ENCODE measurements around the gene ZNF205. TPM values are rescaled to one million over a fixed set of nuclear protein-coding genes. Genes with fewer than 3 reads are reported as not detected.

ZNF205 gene
- total and polyA plus RNA-seq, 2 of the 13 experiments (the other 11 are each of a cell fraction or from before 2014, with no cell fraction given), result 5.8 to 10.2 TPM

- TF ChIP-seq PRDM10 (CRISPR knock-in tag; IDR thresholded peaks at IDR 0.05; ENCODE audit: low read depth) (no peak), KMT2B (CRISPR knock-in tag; IDR thresholded peaks at IDR 0.05) (no peak), CAMTA2 (CRISPR knock-in tag; IDR thresholded peaks at IDR 0.05; ENCODE audit: borderline replicate concordance) (peak; percentile 38; the same call in 1 of the 2 replicates), ISL2 (CRISPR knock-in tag; IDR thresholded peaks at IDR 0.05) (no peak), ZNF713 (CRISPR knock-in tag; IDR thresholded peaks at IDR 0.05) (no peak), HCFC1 (IDR thresholded peaks at IDR 0.05; ENCODE audit: low read depth, low read length) (peak; percentile 11; the same call in 1 of the 2 replicates), ZMYM3 (CRISPR knock-in tag; IDR thresholded peaks at IDR 0.05) (no peak), ZNF337 (CRISPR knock-in tag; IDR thresholded peaks at IDR 0.05; ENCODE audit: borderline replicate concordance, low read depth) (0 out of 2 replicates have a peak, but pooled peaks have one; percentile 63), THAP7 (CRISPR knock-in tag; IDR thresholded peaks at IDR 0.05) (no peak), MATR3 (CRISPR knock-in tag; IDR thresholded peaks at IDR 0.05) (no peak), ZNF781 (CRISPR knock-in tag; IDR thresholded peaks at IDR 0.05; ENCODE audit: borderline replicate concordance, not compliant biosample characterization) (peak; percentile 14), GMEB2 (CRISPR knock-in tag; IDR thresholded peaks at IDR 0.05; ENCODE audit: low read depth) (no peak), FOXO1 (CRISPR knock-in tag; IDR thresholded peaks at IDR 0.05) (no peak; the same call in 1 of the 2 replicates), ATF3 (CRISPR knock-in tag; IDR thresholded peaks at IDR 0.05) (0 out of 2 replicates have a peak, but pooled peaks have one; percentile 11), TCF7 (IDR thresholded peaks at IDR 0.05; ENCODE audit: low read depth) (no peak), MBNL3 (CRISPR knock-in tag; conservative IDR thresholded peaks at IDR 0.05) (no peak), ZNF451 (CRISPR knock-in tag; IDR thresholded peaks at IDR 0.05) (peak; percentile 93), REL (CRISPR knock-in tag; conservative IDR thresholded peaks at IDR 0.05) (0 out of 2 replicates have a peak, but pooled peaks have one; percentile 68), NR1H2 (CRISPR knock-in tag; IDR thresholded peaks at IDR 0.05; ENCODE audit: borderline replicate concordance, low read depth) (no peak), NCOA2 (CRISPR knock-in tag; IDR thresholded peaks at IDR 0.05) (no peak; the same call in 1 of the 2 replicates), CENPBD1 (CRISPR knock-in tag; IDR thresholded peaks at IDR 0.05; ENCODE audit: borderline replicate concordance, low read depth) (no peak), GTF2F1 (IDR thresholded peaks at IDR 0.05; ENCODE audit: low read length) (no peak)
Measured at GRCh38 chr16:3123986-3124886, 11.8 kb downstream of the ZNF205 start (continued).

Measured in HepG2 (cell line).